GM23338 (cell line): Measurements from ENCODE around the gene FAM131B.

ENCODE experiments used
- CREB1 ChIP-seq: fragments of 250-450 bp; sonication (Bioruptor Pico); IDR thresholded peaks from 2 replicates; pipeline ENCODE4 v1.5.0; 2020; ENCODE audit warnings: low read depth, mild to moderate bottlenecking, moderate library complexity
- EZH2 ChIP-seq: fragments of 200-600 bp; sonication (generic); IDR thresholded peaks from one replicate; pipeline ENCODE4 v1.8.0; 2017; ENCODE audit warnings: antibody characterized with exemption, mild to moderate bottlenecking, low read depth; ENCODE audit not compliant: unreplicated experiment
- EZH2phosphoT487 ChIP-seq: fragments of 200-600 bp; sonication (generic); IDR thresholded peaks from one replicate; pipeline ENCODE4 v1.8.1; 2018; ENCODE audit warnings: antibody characterized with exemption; ENCODE audit not compliant: unreplicated experiment
- JUNB ChIP-seq: IDR thresholded peaks from one replicate; pipeline ENCODE4 v1.6.1; 2016; ENCODE audit warnings: antibody characterized with exemption; ENCODE audit not compliant: unreplicated experiment
- NANOG ChIP-seq: IDR thresholded peaks from 2 replicates; pipeline ENCODE4 v1.6.1; 2016; ENCODE audit warnings: antibody characterized with exemption, borderline replicate concordance
- POLR2AphosphoS5 ChIP-seq: IDR thresholded peaks from 2 replicates; pipeline ENCODE4 v1.6.1; 2016; ENCODE audit warnings: antibody characterized with exemption, low read depth
- STAT1 ChIP-seq: IDR thresholded peaks from one replicate; pipeline ENCODE4 v1.6.1; 2016; ENCODE audit warnings: antibody characterized with exemption; ENCODE audit not compliant: unreplicated experiment
- ZNF114 ChIP-seq: fragments of 250-450 bp; sonication (Bioruptor Pico); IDR thresholded peaks from 2 replicates; pipeline ENCODE4 v1.5.0; 2020; ENCODE audit warnings: mild to moderate bottlenecking, moderate library complexity
- TF ChIP-seq, protein P1 (sequence below), 2 experiments: fragments of 200-600 bp in 1 of 2; sonication (generic) in 1 of 2; conservative IDR thresholded peaks; 2 replicates each; pipeline versions ENCODE4 v1.5.1 to v1.6.1; 2016 to 2017; ENCODE audit warnings: antibody characterized with exemption in 2 of 2, low read depth in 2 of 2, mild to moderate bottlenecking in 2 of 2, moderate library complexity in 1 of 2
- TF ChIP-seq, protein P2 (sequence below): IDR thresholded peaks from one replicate; pipeline ENCODE4 v1.6.1; 2018; ENCODE audit warnings: antibody characterized with exemption; ENCODE audit not compliant: unreplicated experiment
- TF ChIP-seq, protein P3 (sequence below): IDR thresholded peaks from 2 replicates; pipeline ENCODE4 v1.6.1; 2016; ENCODE audit warnings: antibody characterized with exemption

DNA sequence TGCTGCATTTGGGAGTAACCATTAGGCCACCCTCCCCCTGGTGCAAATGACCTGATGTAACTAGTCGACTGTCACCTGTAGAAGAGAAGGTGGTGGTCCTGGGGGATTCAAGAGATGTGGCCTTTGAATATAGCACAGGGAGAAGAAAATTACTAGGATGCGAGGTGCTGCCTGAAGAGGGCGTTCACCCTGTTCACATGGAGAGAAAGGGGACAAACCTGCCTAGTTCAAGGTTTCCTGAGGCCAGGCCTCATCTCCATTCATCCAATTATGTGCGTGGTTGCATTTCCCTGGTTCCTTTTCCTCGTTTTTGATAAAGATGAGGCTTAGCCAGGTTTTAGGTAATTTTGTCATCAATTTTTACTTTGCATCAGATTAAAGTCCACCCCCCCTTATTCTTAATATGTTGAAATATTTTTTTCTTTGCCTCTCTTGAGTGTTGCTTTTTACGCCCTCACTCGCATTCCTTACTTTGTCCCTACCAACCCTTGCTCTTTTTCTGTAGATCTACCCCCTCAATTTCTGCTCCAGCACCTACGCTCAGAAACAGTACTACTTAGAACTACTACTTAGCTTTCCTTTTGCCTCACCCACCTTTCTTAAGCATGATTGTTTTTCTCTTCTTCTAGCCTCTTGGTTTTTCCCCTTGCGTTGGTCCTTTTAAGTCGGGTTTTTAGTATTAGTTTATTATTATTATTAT lies 32.9 kb downstream of the FAM131B start:
- no peak for TF ChIP-seq EZH2
- TF ChIP-seq, protein P1, sequence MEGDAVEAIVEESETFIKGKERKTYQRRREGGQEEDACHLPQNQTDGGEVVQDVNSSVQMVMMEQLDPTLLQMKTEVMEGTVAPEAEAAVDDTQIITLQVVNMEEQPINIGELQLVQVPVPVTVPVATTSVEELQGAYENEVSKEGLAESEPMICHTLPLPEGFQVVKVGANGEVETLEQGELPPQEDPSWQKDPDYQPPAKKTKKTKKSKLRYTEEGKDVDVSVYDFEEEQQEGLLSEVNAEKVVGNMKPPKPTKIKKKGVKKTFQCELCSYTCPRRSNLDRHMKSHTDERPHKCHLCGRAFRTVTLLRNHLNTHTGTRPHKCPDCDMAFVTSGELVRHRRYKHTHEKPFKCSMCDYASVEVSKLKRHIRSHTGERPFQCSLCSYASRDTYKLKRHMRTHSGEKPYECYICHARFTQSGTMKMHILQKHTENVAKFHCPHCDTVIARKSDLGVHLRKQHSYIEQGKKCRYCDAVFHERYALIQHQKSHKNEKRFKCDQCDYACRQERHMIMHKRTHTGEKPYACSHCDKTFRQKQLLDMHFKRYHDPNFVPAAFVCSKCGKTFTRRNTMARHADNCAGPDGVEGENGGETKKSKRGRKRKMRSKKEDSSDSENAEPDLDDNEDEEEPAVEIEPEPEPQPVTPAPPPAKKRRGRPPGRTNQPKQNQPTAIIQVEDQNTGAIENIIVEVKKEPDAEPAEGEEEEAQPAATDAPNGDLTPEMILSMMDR (conservative IDR thresholded peaks at IDR 0.05; ENCODE audit: low read depth in 2 of 2), result peak; percentile 47 to 71
- no peak for TF ChIP-seq EZH2phosphoT487
- no peak for TF ChIP-seq POLR2AphosphoS5
- TF ChIP-seq NANOG, result no peak
- no peak for TF ChIP-seq JUNB
- TF ChIP-seq, protein P2, sequence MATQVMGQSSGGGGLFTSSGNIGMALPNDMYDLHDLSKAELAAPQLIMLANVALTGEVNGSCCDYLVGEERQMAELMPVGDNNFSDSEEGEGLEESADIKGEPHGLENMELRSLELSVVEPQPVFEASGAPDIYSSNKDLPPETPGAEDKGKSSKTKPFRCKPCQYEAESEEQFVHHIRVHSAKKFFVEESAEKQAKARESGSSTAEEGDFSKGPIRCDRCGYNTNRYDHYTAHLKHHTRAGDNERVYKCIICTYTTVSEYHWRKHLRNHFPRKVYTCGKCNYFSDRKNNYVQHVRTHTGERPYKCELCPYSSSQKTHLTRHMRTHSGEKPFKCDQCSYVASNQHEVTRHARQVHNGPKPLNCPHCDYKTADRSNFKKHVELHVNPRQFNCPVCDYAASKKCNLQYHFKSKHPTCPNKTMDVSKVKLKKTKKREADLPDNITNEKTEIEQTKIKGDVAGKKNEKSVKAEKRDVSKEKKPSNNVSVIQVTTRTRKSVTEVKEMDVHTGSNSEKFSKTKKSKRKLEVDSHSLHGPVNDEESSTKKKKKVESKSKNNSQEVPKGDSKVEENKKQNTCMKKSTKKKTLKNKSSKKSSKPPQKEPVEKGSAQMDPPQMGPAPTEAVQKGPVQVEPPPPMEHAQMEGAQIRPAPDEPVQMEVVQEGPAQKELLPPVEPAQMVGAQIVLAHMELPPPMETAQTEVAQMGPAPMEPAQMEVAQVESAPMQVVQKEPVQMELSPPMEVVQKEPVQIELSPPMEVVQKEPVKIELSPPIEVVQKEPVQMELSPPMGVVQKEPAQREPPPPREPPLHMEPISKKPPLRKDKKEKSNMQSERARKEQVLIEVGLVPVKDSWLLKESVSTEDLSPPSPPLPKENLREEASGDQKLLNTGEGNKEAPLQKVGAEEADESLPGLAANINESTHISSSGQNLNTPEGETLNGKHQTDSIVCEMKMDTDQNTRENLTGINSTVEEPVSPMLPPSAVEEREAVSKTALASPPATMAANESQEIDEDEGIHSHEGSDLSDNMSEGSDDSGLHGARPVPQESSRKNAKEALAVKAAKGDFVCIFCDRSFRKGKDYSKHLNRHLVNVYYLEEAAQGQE, result no peak
- no peak for TF ChIP-seq CREB1
- TF ChIP-seq, protein P3, sequence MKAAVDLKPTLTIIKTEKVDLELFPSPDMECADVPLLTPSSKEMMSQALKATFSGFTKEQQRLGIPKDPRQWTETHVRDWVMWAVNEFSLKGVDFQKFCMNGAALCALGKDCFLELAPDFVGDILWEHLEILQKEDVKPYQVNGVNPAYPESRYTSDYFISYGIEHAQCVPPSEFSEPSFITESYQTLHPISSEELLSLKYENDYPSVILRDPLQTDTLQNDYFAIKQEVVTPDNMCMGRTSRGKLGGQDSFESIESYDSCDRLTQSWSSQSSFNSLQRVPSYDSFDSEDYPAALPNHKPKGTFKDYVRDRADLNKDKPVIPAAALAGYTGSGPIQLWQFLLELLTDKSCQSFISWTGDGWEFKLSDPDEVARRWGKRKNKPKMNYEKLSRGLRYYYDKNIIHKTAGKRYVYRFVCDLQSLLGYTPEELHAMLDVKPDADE, result no peak
- TF ChIP-seq STAT1, result no peak
- no peak for TF ChIP-seq ZNF114 (CRISPR knock-in tag)
